K562 (cell line): ENCODE data around the gene DNM1. TPM values are rescaled to one million over a fixed set of nuclear protein-coding genes. Genes with fewer than 3 reads are reported as not detected.

Experiments used
- ATAC-seq: fragments of 200-7000 bp; cut with Tn5 transposase; 3 replicates; pipeline ENCODE4 v1.9.1; 2020; ENCODE audit warnings: moderate library complexity
- BruUV-seq: library from RNA; stranded (reverse); fragments of 400-500 nt; replicated peaks from 2 replicates; lab custom pipeline; 2021; lab: Mats Ljungman, UMichigan
- CTCF ChIA-PET: fragments of 300-600 bp; formaldehyde crosslinking; extraction: SDS; loops from one replicate; lab custom pipeline; 2021; ENCODE audit warnings: low intra/inter-chr PET ratio; lab: Yijun Ruan, JAX
- POLR2A ChIA-PET: fragments of 300-600, 350-650 bp; sonication (Branson Sonifier 250); formaldehyde crosslinking; extraction: SDS; loops from one replicate; lab custom pipeline; 2021; ENCODE audit warnings: antibody characterized with exemption, inconsistent platforms; lab: Yijun Ruan, JAX
- DNase-seq, 4 experiments: peaks; one replicate each; pipeline versions ENCODE4 v3.0.0 to v3.0.0-alpha.2; 2011 to 2018; ENCODE audit warnings: low spot score in 3 of 4, mixed read lengths in 3 of 4; ENCODE audit errors: extremely low read depth in 1 of 4
- FAIRE-seq: peaks from 2 replicates; lab custom pipeline; 2011; peaks lifted over from hg19 to GRCh38; lab: Jason Lieb, UNC
- H2AFZ ChIP-seq: 2 replicates; pipeline ENCODE4 v1.6.0; 2011; ENCODE audit warnings: low read depth, low read length, control low read depth, inconsistent platforms
- H3K27ac ChIP-seq: fragments of 200-600 bp; 3 replicates; pipeline ENCODE4 v1.8.0; 2011; ENCODE audit warnings: low read depth, mild to moderate bottlenecking, control low read depth, inconsistent platforms, low read length, moderate library complexity, mixed read lengths; ENCODE audit errors: extremely low read depth
- H3K27me3 ChIP-seq, 2 experiments: fragments of 300-600 bp in 1 of 2; 2 replicates in 1 of 2; 3 replicates in 1 of 2; pipeline versions ENCODE4 v1.6.0 to v1.8.0; 2011; ENCODE audit warnings: inconsistent platforms in 2 of 2, low read length in 2 of 2, mild to moderate bottlenecking in 1 of 2, mixed read lengths in 1 of 2, moderate library complexity in 1 of 2; ENCODE audit not compliant: control insufficient read depth in 2 of 2, insufficient read depth in 2 of 2
- H3K36me3 ChIP-seq: fragments of 300-600 bp; 3 replicates; pipeline ENCODE4 v1.8.0; 2011; ENCODE audit warnings: mild to moderate bottlenecking, low read length, inconsistent platforms; ENCODE audit not compliant: control insufficient read depth, insufficient read depth
- H3K4me1 ChIP-seq, 2 experiments: fragments of 200-600 bp in 1 of 2; replicated peaks in 1 of 2; 2 replicates in 1 of 2; 3 replicates in 1 of 2; pipeline versions ENCODE4 v1.5.1 to v1.8.0; 2011; ENCODE audit warnings: inconsistent platforms in 2 of 2, low read length in 2 of 2, mild to moderate bottlenecking in 1 of 2, mixed read lengths in 1 of 2, moderate library complexity in 1 of 2; ENCODE audit not compliant: control insufficient read depth in 2 of 2, insufficient read depth in 2 of 2
- H3K4me2 ChIP-seq: 2 replicates; pipeline ENCODE4 v1.6.1; 2011; ENCODE audit warnings: low read length, control low read depth, inconsistent platforms, mixed read lengths; ENCODE audit not compliant: insufficient read depth
- H3K4me3 ChIP-seq: fragments of 200-600 bp; sonication (generic), shearing (Covaris generic); 2 replicates; pipeline ENCODE4 v1.5.1; 2016; ENCODE audit warnings: control low read depth, inconsistent platforms
- H3K79me2 ChIP-seq: fragments of 200-600 bp; 3 replicates; pipeline ENCODE4 v1.8.0; 2011; ENCODE audit warnings: low read length, inconsistent platforms; ENCODE audit not compliant: control insufficient read depth, insufficient read depth
- H3K9ac ChIP-seq, 2 experiments: 2 replicates each; pipeline versions ENCODE4 v1.6.0 to v1.6.1; 2011; ENCODE audit warnings: low read depth in 2 of 2, low read length in 2 of 2, control low read depth in 1 of 2, inconsistent platforms in 1 of 2, mild to moderate bottlenecking in 1 of 2, mixed read lengths in 1 of 2; ENCODE audit not compliant: insufficient read depth in 1 of 2
- H3K9me1 ChIP-seq: one replicate; pipeline ENCODE4 v1.6.0; 2011; ENCODE audit warnings: inconsistent platforms, mild to moderate bottlenecking, low read length, moderate library complexity; ENCODE audit not compliant: control insufficient read depth, insufficient read depth
- H3K9me3 ChIP-seq: replicated peaks from 2 replicates; pipeline ENCODE4 v1.5.1; 2011; ENCODE audit warnings: low read depth, low read length, inconsistent platforms; ENCODE audit not compliant: control insufficient read depth, insufficient read depth
- H4K20me1 ChIP-seq: replicated peaks from 2 replicates; pipeline ENCODE4 v1.6.1; 2011; ENCODE audit warnings: low read length, inconsistent platforms, mixed read lengths; ENCODE audit not compliant: control insufficient read depth, insufficient read depth
- ARID3B ChIP-seq: fragments of 250-450 bp; sonication (Bioruptor Pico); IDR thresholded peaks from 2 replicates; pipeline ENCODE4 v1.4.0; 2020; ENCODE audit warnings: borderline replicate concordance
- CBX3 ChIP-seq, 2 experiments: IDR thresholded peaks; 1 replicate in 1 of 2; 2 replicates in 1 of 2; pipeline ENCODE4 v1.6.1; 2012; ENCODE audit warnings: inconsistent platforms in 2 of 2, low read length in 2 of 2, borderline replicate concordance in 1 of 2, control low read depth in 1 of 2
- HCFC1 ChIP-seq: IDR thresholded peaks from 2 replicates; pipeline ENCODE4 v1.6.1; 2012; ENCODE audit warnings: low read depth, low read length, improper control_type of control experiment
- MXI1 ChIP-seq: IDR thresholded peaks from 2 replicates; pipeline ENCODE4 v1.6.1; 2011; ENCODE audit warnings: low read depth, mild to moderate bottlenecking, improper control_type of control experiment, low read length
- NUFIP1 ChIP-seq: fragments of 450-650 bp; IDR thresholded peaks from 2 replicates; pipeline ENCODE4 v1.6.1; 2018; ENCODE audit not compliant: partially characterized antibody
- RCOR1 ChIP-seq, 2 experiments: IDR thresholded peaks; 2 replicates each; pipeline ENCODE4 v1.6.1; 2012; ENCODE audit warnings: low read depth in 2 of 2, low read length in 2 of 2, borderline replicate concordance in 1 of 2, improper control_type of control experiment in 1 of 2
- SMARCA5 ChIP-seq: fragments of 450-650 bp; IDR thresholded peaks from 2 replicates; pipeline ENCODE4 v1.6.1; 2016
- ZBTB1 ChIP-seq: sonication (generic); formaldehyde crosslinking; IDR thresholded peaks from 2 replicates; pipeline ENCODE4 v1.8.1; 2023; ENCODE audit warnings: missing genetic modification reagents, low read depth, mild to moderate bottlenecking, borderline replicate concordance
- ZNF551 ChIP-seq: fragments of 250-450 bp; sonication (Bioruptor Pico); IDR thresholded peaks from 2 replicates; pipeline ENCODE4 v1.5.0; 2021; ENCODE audit warnings: mild to moderate bottlenecking, moderate library complexity
- ZSCAN32 ChIP-seq: fragments of 450-650 bp; formaldehyde crosslinking; IDR thresholded peaks from 2 replicates; pipeline ENCODE4 v1.4.0; 2020; ENCODE audit warnings: mild to moderate bottlenecking, moderate library complexity
- WGBS: fragments of 100-300 bp; shearing (Covaris generic); methylation state at CpG from one replicate; pipeline ENCODE4 v1.1.6; 2016; ENCODE audit warnings: low coverage, mixed read lengths; ENCODE audit not compliant: insufficient coverage; ENCODE audit errors: missing lambda C conversion rate; 5-methylcytosine and 5-hydroxymethylcytosine counted together
- in situ Hi-C: fragments of 300-500 bp; cut with MboI; formaldehyde crosslinking; loops from 4 replicates; pipeline ENCODE4 v1.15.0; 2018; ENCODE audit warnings: inconsistent platforms, mixed read lengths
- intact Hi-C: fragments of 100-400 bp; cut with micrococcal nuclease; formaldehyde crosslinking; loops from 2 replicates; pipeline ENCODE4 v1.14.2; 2022
- polyA plus RNA-seq, 8 experiments: library from polyadenylated mRNA; depleted of rRNA in 4 of 8; stranded (reverse) in 5 of 8; unstranded in 3 of 8; fragments of >200 nt; fragmentation: Nextera tagmentation in 2 of 8; fragmentation: Illumina TruSeq in 1 of 8; extraction: Ambion mirVana in 2 of 8; extraction: Trizol in 1 of 8; gene quantifications; 2 replicates each; pipeline versions ENCODE4 v1.2.1 to v1.2.3, GENCODE V29; 2011 to 2014; ENCODE audit warnings: inconsistent platforms in 1 of 8, missing spikeins in 1 of 8
- total RNA-seq, 7 experiments: library from RNA; depleted of rRNA in 6 of 7; stranded (reverse); fragments of >200 nt in 6 of 7; fragmentation: Illumina TruSeq in 2 of 7; extraction: Trizol in 2 of 7; gene quantifications; 2 replicates each; pipeline versions ENCODE4 v1.2.1 to v1.2.3, GENCODE V29; 2011 to 2021; ENCODE audit warnings: low replicate concordance in 1 of 7
- TF ChIP-seq, protein P1 (sequence below): fragments of 250-450 bp; sonication (Bioruptor Pico); IDR thresholded peaks from 2 replicates; pipeline ENCODE4 v1.9.0; 2021; ENCODE audit warnings: mild to moderate bottlenecking, inconsistent platforms
- TF ChIP-seq, protein P2 (sequence below): sonication (generic); formaldehyde crosslinking; IDR thresholded peaks from 2 replicates; pipeline ENCODE4 v1.8.0; 2022; ENCODE audit warnings: missing genetic modification reagents, mild to moderate bottlenecking, borderline replicate concordance

DNM1 gene
- total and polyA plus RNA-seq, 9 of the 15 experiments (the other 6 are each of a cell fraction or from before 2014, with no cell fraction given) = 0.39 to 23.1 (median 9.1) TPM

DNA sequence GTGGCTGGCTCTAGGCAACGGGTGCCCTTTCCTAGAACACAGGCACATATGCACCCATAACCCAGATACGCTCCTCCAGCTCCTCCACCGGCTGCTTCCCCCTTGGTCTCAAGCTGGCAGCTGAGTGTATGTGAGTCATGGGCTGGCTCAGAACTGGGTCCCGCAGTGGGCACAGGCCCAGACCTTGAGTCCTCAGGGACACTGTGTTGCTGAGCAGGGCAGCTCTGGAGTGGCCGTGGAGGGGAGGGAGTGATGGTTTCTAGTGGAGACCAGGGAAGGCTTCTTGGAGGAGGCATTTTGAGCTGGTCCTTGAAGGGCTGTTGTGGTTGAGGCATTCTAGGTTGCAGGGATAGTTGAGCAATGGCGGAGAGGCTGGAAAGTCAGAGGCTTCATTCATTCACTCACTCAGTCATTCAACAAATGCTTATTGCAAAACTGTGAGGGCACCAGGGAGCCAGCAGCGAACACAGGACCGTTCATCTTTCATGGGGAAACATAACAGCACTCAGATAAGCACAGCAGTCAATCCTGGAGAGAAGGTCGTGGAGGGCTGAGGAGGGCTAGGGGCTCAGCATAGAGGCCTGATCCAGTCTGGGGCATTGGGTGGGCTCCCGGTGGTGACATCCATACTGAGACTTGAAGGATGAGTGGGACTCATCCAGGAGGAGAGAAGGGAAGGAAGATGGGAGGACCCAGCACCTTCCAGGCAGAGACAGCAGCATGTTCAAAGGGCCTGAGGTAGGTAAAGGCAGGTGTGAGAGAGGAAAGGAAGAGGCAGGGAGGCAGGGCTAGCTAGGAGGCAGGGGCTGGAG, 40.8 kb upstream of the DNM1 start (continued):
- TF ChIP-seq, protein P1, sequence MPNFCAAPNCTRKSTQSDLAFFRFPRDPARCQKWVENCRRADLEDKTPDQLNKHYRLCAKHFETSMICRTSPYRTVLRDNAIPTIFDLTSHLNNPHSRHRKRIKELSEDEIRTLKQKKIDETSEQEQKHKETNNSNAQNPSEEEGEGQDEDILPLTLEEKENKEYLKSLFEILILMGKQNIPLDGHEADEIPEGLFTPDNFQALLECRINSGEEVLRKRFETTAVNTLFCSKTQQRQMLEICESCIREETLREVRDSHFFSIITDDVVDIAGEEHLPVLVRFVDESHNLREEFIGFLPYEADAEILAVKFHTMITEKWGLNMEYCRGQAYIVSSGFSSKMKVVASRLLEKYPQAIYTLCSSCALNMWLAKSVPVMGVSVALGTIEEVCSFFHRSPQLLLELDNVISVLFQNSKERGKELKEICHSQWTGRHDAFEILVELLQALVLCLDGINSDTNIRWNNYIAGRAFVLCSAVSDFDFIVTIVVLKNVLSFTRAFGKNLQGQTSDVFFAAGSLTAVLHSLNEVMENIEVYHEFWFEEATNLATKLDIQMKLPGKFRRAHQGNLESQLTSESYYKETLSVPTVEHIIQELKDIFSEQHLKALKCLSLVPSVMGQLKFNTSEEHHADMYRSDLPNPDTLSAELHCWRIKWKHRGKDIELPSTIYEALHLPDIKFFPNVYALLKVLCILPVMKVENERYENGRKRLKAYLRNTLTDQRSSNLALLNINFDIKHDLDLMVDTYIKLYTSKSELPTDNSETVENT (CRISPR knock-in tag) = 0 out of 2 replicates have a peak, but pooled peaks have one; percentile 4
- 0 out of 2 replicates have a peak, but pooled peaks have one; percentile 10 for TF ChIP-seq HCFC1
- TF ChIP-seq, all 486 proteins: peak for 15

- Histone ChIP-seq H3K4me3 (no peak overlapping the region), H2AFZ (no peak overlapping the region), H3K27ac (no peak overlapping the region), H3K4me2 (no peak overlapping the region), H3K79me2 (peaks cover 27% of the 10 kb centered on the region), H3K9ac (peak overlapping the region in 1 of 2 experiments; percentile 75; a peak in 2 of 4 replicates), H3K27me3 (no peaks in the 10 kb centered on the region), H4K20me1 (peaks cover 18% of the 10 kb centered on the region; the same call in 1 of the 2 replicates), H3K36me3 (peaks cover 58% of the 10 kb centered on the region), H3K4me1 (peaks cover 10 to 50% of the 10 kb centered on the region in 2 experiments), H3K9me3 (no peaks in the 10 kb centered on the region), H3K9me1 (no peaks in the 10 kb centered on the region)
- in situ Hi-C loops = no loop called here
- ATAC-seq = no peak
- ChIA-PET CTCF (no interaction called here), POLR2A (interaction anchor here (4.8 to 11.0 kb wide), 2 partner anchors 12 kb away, joined by 37 to 155 read pairs; no protein-coding TSS in a partner anchor)
- intact Hi-C loops = loop anchor here (5.0 kb wide), 1 partner anchor 44 kb away; no protein-coding TSS in a partner anchor
- no peak for DNase-seq
- no TSS peak for BruUV-seq
- WGBS = 88% methylated on average over 6 of the region's 6 CpGs
- no peak for FAIRE-seq
- TF ChIP-seq, protein P2, sequence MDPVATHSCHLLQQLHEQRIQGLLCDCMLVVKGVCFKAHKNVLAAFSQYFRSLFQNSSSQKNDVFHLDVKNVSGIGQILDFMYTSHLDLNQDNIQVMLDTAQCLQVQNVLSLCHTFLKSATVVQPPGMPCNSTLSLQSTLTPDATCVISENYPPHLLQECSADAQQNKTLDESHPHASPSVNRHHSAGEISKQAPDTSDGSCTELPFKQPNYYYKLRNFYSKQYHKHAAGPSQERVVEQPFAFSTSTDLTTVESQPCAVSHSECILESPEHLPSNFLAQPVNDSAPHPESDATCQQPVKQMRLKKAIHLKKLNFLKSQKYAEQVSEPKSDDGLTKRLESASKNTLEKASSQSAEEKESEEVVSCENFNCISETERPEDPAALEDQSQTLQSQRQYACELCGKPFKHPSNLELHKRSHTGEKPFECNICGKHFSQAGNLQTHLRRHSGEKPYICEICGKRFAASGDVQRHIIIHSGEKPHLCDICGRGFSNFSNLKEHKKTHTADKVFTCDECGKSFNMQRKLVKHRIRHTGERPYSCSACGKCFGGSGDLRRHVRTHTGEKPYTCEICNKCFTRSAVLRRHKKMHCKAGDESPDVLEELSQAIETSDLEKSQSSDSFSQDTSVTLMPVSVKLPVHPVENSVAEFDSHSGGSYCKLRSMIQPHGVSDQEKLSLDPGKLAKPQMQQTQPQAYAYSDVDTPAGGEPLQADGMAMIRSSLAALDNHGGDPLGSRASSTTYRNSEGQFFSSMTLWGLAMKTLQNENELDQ = no peak
- TF ChIP-seq ZNF551 (CRISPR knock-in tag) (no peak), ARID3B (CRISPR knock-in tag) (no peak), ZBTB1 (CRISPR knock-in tag) (no peak), SMARCA5 (peak; percentile 96; the same call in 1 of the 2 replicates), CBX3 (IDR thresholded peaks at IDR 0.05; ENCODE audit: borderline replicate concordance in 1 of 2, low read length in 2 of 2) (peak in 1 of 2 experiments; percentile 57; a peak in 1 of 3 replicates), MXI1 (no peak), RCOR1 (IDR thresholded peaks at IDR 0.05; ENCODE audit: borderline replicate concordance in 1 of 2, low read depth in 2 of 2, low read length in 2 of 2) (peak; percentile 71 to 90; a peak in 3 of 4 replicates), ZSCAN32 (no peak), NUFIP1 (no peak)
These were observed 40.1 kb upstream of the DNM1 start for GRCh38 chr9:128163027-128163515.
